Stimulated activated CD4-positive, alpha-beta T cell treated with anti-CD3 and anti-CD28 coated beads, Interleukin-2, amount 100 ng/mL, for 48 hours (primary cell): ENCODE results near the gene CSPG4.
A peak's percentile ranks its signal among the peaks of the same experiment; 100 is the strongest.
"Not testable (repeated sequence)": the region's sequence is repeated elsewhere in the genome, so short reads cannot be mapped to it uniquely, and the experiment has no call there.

Experiments
- DNase-seq, 2 donors: peaks; one replicate each; pipeline ENCODE4 v3.0.0-alpha.2; 2020

Gene CSPG4, protein sequence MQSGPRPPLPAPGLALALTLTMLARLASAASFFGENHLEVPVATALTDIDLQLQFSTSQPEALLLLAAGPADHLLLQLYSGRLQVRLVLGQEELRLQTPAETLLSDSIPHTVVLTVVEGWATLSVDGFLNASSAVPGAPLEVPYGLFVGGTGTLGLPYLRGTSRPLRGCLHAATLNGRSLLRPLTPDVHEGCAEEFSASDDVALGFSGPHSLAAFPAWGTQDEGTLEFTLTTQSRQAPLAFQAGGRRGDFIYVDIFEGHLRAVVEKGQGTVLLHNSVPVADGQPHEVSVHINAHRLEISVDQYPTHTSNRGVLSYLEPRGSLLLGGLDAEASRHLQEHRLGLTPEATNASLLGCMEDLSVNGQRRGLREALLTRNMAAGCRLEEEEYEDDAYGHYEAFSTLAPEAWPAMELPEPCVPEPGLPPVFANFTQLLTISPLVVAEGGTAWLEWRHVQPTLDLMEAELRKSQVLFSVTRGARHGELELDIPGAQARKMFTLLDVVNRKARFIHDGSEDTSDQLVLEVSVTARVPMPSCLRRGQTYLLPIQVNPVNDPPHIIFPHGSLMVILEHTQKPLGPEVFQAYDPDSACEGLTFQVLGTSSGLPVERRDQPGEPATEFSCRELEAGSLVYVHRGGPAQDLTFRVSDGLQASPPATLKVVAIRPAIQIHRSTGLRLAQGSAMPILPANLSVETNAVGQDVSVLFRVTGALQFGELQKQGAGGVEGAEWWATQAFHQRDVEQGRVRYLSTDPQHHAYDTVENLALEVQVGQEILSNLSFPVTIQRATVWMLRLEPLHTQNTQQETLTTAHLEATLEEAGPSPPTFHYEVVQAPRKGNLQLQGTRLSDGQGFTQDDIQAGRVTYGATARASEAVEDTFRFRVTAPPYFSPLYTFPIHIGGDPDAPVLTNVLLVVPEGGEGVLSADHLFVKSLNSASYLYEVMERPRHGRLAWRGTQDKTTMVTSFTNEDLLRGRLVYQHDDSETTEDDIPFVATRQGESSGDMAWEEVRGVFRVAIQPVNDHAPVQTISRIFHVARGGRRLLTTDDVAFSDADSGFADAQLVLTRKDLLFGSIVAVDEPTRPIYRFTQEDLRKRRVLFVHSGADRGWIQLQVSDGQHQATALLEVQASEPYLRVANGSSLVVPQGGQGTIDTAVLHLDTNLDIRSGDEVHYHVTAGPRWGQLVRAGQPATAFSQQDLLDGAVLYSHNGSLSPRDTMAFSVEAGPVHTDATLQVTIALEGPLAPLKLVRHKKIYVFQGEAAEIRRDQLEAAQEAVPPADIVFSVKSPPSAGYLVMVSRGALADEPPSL (N-terminal part only)

GRCh38 chr15:75712668-75713337, at the start of gene CSPG4:
Gene CSPG4 (minus strand): TSS chr15:75712848. CDS start chr15:75712755, 93 bp downstream.
- no peak for DNase-seq

DNA sequence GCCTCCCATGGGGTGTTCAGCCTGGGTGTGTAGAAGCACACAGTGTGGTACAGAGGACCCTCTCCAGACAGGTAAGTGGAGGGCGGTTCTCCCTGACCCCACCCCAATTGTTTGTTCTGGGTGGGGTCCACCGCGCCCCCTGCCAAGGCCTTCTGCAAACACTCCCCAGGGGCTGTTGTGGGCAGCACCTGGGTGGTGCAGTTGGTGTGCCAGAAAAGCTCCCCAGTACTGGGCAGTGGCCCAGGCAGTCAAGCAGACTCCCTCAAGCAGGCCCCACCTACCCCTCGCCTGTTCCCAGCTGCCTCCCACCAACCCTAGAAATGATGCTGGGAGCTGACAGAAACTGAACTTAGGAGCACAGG, 49.7 kb upstream of the CSPG4 start:
- not testable (repeated sequence) for DNase-seq

DNA sequence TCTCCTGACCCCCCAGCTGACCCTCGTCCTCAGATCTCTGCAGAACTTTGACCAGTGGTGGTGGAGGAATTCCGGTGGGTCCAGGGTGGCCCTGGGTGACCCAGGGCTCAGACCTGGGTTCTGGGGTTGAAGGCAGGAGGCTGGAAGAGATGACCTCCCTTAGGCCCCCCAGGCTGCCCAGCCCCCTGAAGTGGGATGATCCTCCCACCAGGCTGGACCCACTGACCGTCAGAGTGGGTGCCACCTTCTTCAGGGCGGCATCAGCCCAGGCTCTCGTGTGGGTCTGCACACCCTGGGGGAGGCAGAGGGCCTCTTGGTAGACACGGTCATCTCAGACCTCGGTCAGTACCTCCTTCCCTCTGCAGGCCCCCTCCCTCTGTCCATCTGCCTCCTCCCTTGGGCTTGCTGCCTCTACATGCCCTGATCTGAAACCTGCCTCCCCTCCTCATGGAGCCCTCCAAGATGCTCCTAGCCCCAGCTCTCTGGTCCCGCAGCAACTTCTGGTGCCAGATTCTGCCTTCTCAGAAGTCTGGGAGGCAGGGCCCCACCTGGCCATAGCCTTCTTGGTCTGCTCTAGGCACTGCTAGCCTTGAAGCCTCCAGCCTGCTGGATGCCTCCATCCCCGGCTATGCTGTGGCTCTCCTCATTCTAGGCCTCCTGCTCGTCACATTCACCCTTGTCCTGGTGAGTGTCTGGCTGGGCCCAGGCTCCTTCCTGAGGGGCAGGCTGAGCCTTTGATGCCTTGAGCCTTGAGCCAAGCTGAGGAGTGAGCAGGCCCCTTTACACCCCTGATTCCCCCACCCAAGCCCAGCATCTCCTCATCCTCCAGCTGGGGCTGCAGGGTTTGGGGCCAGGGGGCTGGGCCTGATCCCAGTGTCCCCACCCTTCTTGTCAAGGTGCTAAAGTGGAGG, 49.1 kb upstream of the CSPG4 start:
- DNase-seq, result no peak

GRCh38 chr15:75760704-75761435, 48.2 kb upstream of the CSPG4 start:
- DNase-seq, result no peak

DNA sequence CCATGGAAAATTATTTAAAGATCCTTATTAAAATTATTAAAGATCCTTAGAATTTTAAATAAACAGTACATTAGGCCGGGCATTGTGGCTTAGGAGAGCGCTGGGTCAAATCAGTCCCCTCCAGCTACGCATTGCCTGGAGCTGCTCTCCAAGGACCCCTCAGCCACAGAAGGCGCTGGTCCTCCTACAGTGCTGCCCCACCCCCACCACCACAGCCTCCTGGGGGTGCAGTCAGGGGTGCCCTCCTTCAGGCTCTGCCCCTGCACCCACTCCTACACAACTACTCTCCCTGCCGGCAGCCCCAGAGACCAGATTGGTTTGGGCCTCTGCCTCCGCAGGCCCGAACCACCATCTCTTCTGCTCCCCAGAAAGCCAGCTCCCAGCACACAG, 47.5 kb upstream of the CSPG4 start:
- not testable (repeated sequence) for DNase-seq

- DNase-seq, result no peak
Measured at GRCh38 chr15:75759416-75760130, 46.9 kb upstream of the CSPG4 start.

- peak; percentile 58 to 59 for DNase-seq
Measured at GRCh38 chr15:75758071-75758872, 45.6 kb upstream of the CSPG4 start.

GRCh38 chr15:75754871-75755270, 42.2 kb upstream of the CSPG4 start:
- not testable (repeated sequence) for DNase-seq

DNA sequence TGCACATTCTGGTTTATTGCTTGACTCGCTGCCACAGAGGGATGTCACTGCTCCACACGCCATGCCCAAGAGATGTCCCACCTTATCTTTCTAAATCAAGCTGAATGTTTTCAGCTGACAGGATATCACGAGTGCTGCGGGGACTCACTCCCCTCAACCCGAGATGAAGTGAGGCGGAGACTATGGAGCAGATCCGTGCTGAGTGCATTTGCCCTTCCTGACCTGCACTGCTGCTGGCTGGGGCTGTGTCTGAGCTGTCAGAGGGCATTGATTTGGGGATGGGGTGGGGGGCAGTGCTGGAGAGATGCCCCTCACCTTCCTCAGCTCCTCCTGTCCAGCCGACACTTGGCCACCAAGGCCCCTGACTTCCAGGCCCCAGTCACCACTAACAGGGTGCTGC, 40.5 kb upstream of the CSPG4 start:
- DNase-seq, result no peak

- no peak for DNase-seq
Measured at GRCh38 chr15:75751891-75752290, 39.2 kb upstream of the CSPG4 start.

GRCh38 chr15:75751116-75751875, 38.6 kb upstream of the CSPG4 start:
- no peak for DNase-seq

DNA sequence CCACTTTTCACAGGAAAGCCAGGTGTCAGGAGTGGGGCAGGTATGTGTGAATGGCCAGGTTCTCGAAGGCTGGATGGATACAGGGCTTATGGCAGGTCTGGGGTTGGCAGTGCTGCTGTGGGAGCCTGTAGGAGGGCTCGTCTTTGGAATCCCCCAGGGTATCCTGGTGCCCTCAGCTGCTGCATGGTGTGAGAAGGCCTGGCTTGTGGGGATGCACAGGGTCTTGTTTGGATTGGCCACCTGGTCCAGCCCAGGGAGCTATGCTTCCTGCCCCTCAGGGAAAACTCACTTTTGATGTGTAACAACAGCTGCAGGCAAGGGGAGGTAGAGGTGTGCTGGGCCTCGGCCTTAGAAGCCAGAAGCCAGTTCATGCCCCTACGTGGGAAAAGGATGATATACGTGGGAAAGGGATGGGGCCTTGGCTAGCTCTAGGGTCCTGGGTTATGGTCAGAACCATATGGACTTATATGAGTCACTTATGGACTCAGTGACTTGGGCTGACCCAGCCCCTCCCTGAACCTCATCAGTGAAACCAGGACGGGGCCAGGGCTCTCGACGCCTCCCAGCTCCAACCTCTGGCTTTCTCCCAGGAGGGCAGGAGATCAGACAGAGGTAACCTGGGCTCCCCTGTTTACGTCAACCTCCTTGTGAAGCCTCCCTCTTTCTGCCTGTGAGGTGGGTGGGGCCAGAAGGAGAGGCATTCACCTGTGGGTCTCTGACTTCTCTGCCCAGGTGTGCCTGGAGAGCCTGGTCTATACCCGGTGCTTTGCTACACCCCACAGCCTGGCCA, 37.8 kb upstream of the CSPG4 start:
- no peak for DNase-seq

GRCh38 chr15:75749820-75750219, 37.2 kb upstream of the CSPG4 start:
- no peak for DNase-seq

- peak; percentile 25 to 30 for DNase-seq
Measured at GRCh38 chr15:75748882-75749281, 36.2 kb upstream of the CSPG4 start.

- DNase-seq, result not testable (repeated sequence)
Measured at GRCh38 chr15:75747121-75747520, 34.5 kb upstream of the CSPG4 start.

DNA sequence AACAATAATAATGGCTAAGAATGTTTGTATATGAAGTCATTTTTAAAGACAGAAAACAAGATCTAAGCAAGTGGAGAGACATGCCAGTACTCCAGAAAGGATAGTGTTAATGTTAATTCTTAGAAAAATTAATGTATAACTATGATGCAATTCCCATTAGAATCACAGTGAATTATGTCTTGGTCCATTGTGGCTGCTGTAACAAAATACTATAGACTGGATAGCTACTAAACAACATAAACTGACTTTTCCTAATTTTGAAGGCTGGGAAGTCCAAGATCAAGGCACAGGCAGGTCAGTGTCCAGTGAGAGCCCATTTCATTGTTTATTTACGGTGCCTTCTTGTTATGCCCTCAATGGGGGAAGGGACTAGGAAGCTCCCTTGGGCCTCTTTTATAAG, 32.7 kb upstream of the CSPG4 start:
- no peak for DNase-seq

- DNase-seq, result not testable (repeated sequence)
Measured at GRCh38 chr15:75742346-75742745, 29.7 kb upstream of the CSPG4 start.
